NCI-H2107 (cell line): ENCODE results near the gene CCL1.
"Not testable (repeated sequence)": the region's sequence is repeated elsewhere in the genome, so short reads cannot be mapped to it uniquely, and the experiment has no call there.

ENCODE experiments used
- DNase-seq: peaks from one replicate; lab custom pipeline; 2025; lab: John Stamatoyannopoulos, UW

CCL1 gene

DNA sequence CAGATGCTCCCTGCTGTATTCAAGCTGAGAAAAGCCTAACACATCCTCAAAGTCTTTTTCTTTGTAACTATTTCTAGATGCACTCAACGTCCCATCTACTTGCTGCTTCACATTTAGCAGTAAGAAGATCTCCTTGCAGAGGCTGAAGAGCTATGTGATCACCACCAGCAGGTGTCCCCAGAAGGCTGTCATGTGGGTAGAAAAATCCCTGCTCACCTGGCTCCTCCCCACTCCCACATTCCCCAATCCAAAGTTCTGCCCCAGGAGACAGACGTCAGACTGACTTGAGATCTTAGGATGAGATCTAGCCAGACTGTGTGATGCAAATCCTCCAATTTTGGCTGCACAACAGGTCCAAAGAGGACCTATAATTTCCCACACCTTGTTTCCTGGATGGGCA, 5.6 kb downstream of the CCL1 start:
- DNase-seq = no peak

GRCh38 chr17:34356194-34356593, 6.8 kb downstream of the CCL1 start, which contains the start of gene CCL13:
Gene CCL13, plus strand, starts transcription at chr17:34356480. Its CDS starts 47 bp downstream, at chr17:34356527.
- no peak for DNase-seq

DNA sequence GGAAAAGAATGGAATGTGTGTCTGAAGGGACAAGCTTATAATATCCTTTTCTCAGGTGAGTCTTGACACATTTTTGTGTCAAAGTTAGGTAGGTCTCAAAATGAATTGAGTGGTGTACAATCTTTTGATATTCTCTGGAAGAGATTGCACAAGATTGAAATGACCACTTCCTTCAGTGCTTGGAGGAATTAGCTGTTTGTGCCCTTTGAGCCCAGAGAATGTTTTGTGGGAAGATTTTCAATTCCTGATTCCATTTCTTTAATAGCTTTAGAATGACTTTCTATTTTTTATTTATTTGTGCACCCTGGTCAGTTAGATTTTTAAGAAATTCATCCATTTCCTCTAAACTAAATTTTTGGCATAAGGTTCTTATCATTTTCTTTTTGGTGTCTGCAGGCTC, 8.4 kb downstream of the CCL1 start:
- DNase-seq = no peak

DNA sequence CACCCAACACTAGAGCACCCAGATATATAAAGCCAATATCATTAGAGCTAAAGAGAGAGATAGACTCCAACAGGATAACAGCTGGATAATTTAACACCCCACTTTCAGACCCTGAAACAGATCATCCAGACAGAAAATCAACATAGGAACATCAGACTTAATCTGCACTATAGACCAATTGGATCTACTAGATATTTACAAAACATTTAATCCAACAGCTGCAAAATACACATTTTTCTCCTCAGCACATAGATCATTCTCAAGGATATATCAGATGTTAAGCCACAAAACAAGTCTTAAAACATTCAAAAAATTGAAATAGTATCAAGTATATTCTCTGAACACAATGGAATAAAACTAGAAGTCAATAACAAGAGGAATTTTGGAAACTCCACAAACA, 10.8 kb downstream of the CCL1 start:
- DNase-seq = no peak

- no peak for DNase-seq
Measured at GRCh38 chr17:34351096-34351495, 11.9 kb downstream of the CCL1 start.

GRCh38 chr17:34349751-34350150, 13.3 kb downstream of the CCL1 start:
- no peak for DNase-seq

DNA sequence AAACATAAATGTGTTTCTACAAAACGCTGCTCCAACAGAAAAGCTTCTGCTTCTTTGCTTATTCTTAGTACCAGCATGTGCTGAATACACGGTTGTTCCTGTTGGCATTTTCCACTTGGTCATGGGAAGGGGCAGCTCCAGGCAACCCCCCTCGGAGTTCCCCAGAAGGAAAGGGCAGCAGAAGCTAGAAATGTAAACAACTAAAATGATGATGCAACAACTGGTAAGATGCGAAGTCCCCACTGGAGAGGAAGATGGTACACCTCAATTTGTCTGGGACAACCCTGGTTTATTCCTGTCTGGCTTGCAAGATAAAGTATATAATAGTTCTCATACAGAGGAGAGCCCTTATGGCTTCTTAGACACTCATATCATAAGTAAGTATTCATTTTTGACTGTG, 16.0 kb downstream of the CCL1 start:
- DNase-seq = no peak

DNA sequence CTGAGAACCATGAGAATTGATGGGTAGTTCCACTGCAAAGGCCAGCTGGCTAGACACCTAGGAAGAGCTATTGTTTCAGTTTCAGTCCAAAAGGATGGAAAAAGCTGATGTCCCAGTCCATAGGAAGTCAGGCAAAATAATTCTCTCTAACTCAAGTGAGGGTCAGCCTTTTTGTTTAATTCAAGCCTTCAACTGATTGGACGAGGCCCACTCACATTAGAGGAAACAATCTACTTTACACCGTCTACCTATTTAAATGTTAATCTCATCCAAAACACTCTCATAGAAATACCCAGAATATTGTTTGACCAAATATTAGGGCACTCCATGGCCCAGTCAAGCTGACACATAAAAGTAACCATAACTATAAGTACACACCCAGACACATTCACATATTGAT, 21.1 kb downstream of the CCL1 start:
- no peak for DNase-seq

- DNase-seq = no peak
Measured at GRCh38 chr17:34339138-34339770, 23.8 kb downstream of the CCL1 start.

DNA sequence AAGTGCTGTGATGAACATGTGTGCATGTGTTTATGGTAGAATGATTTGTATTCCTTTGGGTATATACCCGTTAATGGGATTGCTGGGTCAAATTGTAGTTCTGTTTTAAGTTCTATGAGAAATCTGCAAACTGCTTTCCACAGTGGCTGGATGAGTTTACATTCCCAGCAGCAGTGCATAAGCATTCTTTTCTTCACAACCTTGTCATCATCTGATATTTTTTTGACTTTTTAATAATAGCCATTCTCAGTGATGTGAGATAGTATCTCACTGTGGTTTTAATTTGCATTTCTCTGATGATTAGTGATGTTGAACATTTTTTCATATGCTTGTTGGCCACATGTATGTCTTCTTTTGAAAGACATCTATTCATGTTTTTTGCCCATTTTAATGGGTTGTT, 25.3 kb downstream of the CCL1 start:
- no peak for DNase-seq

DNA sequence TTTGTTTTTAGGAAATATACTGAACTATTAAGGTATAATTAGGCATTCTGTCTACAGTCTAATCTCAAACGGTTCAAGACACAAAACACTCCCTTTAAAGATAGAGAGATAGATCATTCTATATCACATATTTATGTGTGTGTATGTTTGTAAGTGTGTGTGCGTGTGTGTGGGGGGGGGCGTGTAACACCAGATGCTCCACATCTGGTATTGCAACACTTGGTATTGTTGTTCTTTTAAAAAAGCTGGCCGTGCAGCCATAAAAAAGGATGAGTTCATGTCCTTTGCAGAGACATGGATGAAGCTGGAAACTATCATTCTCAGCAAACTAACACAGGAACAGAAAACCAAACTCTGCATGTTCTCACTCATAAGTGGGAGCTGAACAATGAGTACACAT, 35.5 kb downstream of the CCL1 start:
- DNase-seq = not testable (repeated sequence)

DNA sequence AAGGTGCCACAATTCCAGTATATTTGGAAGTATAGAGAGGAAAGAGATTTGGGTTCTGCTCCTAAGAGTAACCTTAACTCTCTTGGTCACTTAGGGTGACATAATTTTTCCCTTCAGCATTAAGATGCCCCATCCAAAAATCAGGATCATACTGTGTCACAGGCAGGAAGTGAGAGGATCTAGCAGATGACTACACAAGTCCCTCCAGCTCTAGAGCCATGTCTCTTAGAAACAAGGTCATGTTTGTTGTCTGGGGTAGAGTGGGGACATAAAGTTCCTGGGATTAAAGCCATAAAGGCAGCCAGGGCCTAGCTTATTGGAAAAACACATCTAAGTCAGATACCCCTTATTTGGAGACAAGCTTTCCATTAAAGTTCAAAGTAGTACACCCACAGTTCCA, 41.1 kb downstream of the CCL1 start:
- no peak for DNase-seq

DNA sequence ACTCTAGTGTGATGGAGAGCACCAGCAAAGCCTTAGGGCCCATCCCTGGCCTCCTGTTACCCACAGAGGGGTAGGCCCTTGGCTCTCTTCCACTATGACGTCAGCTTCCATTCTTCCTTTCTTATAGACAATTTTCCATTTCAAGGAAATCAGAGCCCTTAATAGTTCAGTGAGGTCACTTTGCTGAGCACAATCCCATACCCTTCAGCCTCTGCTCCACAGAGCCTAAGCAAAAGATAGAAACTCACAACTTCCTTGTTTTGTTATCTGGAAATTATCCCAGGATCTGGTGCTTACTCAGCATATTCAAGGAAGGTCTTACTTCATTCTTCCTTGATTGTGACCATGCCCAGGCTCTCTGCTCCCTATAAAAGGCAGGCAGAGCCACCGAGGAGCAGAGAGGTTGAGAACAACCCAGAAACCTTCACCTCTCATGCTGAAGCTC, 44.0 kb downstream of the CCL1 start, which contains the start of gene CCL8:
Gene CCL8, plus strand, starts transcription at position 397 of the 445 bp plus-strand sequence. CDS start 67 bp downstream, outside the sequence.
- no peak for DNase-seq

DNA sequence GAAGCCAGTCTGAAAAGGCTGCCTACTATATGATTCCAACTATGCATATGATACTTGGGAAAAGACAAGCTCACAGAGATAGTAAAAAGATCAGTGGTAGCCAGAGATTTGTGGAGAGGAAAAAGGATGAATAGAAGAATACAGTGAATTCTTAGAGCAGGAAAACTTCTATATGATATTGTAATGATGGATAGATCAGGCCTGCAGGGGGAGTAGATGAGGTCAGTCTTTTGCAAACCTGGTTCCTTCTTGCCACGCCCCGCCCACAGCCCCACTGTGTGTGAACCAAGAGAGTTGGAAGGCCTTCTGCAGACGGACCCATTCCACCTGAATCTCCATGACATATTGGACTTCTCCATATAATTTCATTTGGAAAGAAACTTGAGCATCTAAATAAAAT, 44.6 kb downstream of the CCL1 start:
- no peak for DNase-seq

- DNase-seq = no peak
Measured at GRCh38 chr17:34314279-34314678, 48.8 kb downstream of the CCL1 start.

- DNase-seq = no peak
Measured at GRCh38 chr17:34313164-34313563, 49.9 kb downstream of the CCL1 start.

DNA sequence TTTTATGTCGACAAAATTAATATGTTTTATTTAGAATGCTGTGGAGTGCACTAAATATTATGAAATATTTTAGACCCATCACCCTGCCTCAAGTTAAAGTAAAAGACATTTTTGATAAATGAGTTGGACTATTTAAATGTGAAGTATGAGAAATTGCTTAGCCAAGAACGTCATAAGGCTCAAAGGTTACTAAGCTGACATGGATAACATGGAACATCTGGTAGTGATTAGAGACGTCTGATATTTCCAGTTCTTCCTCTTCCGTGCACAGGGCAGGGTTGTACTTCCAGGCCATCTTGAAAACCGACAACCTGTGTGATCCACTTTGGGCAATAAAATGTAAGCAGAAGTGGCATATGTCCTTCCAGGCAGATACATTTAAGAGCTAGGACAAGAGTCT, 51.0 kb downstream of the CCL1 start:
- DNase-seq = no peak

DNA sequence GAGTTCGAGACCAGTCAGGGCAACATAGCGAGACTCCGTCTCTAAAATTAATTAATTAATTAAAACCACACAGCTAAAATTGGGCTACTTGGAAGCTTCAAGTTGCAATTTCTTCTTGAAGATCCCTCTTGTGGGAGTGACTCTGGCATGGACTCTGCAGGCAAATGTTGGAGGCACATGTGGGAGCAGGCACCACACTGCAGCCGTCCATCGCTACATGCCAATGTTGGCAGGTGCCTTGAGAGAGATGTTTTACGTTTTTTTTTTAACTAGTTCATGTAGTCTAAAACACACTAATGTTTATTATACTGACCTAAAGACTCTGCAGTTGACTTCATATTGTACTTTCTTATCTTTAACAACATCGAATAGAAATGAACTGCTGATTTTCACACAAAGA, 51.7 kb downstream of the CCL1 start:
- DNase-seq = no peak
